HL-60 (cell line): ENCODE data around the gene TRIM32.
A peak's percentile ranks its signal among the peaks of the same experiment; 100 is the strongest.

Experiments used
- CTCF ChIP-seq: IDR thresholded peaks from one replicate; pipeline ENCODE4 v1.5.1; 2011; ENCODE audit warnings: low read length, control low read depth, inconsistent platforms; ENCODE audit not compliant: insufficient read depth
- POLR2AphosphoS5 ChIP-seq: IDR thresholded peaks from 2 replicates; pipeline ENCODE4 v1.6.1; 2012; ENCODE audit warnings: low read depth
- TF ChIP-seq, protein P1 (sequence below): IDR thresholded peaks from 2 replicates; pipeline ENCODE4 v1.6.1; 2012; ENCODE audit warnings: low read depth; ENCODE audit not compliant: insufficient replicate concordance

- TF ChIP-seq CTCF (peak; percentile 39), POLR2AphosphoS5 (no peak)
- TF ChIP-seq, protein P1, sequence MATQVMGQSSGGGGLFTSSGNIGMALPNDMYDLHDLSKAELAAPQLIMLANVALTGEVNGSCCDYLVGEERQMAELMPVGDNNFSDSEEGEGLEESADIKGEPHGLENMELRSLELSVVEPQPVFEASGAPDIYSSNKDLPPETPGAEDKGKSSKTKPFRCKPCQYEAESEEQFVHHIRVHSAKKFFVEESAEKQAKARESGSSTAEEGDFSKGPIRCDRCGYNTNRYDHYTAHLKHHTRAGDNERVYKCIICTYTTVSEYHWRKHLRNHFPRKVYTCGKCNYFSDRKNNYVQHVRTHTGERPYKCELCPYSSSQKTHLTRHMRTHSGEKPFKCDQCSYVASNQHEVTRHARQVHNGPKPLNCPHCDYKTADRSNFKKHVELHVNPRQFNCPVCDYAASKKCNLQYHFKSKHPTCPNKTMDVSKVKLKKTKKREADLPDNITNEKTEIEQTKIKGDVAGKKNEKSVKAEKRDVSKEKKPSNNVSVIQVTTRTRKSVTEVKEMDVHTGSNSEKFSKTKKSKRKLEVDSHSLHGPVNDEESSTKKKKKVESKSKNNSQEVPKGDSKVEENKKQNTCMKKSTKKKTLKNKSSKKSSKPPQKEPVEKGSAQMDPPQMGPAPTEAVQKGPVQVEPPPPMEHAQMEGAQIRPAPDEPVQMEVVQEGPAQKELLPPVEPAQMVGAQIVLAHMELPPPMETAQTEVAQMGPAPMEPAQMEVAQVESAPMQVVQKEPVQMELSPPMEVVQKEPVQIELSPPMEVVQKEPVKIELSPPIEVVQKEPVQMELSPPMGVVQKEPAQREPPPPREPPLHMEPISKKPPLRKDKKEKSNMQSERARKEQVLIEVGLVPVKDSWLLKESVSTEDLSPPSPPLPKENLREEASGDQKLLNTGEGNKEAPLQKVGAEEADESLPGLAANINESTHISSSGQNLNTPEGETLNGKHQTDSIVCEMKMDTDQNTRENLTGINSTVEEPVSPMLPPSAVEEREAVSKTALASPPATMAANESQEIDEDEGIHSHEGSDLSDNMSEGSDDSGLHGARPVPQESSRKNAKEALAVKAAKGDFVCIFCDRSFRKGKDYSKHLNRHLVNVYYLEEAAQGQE, result no peak
These were observed 25.8 kb upstream of the TRIM32 start for GRCh38 chr9:116661037-116661954.
